AG09309 (cell line): ENCODE results near the gene MREG.

Source experiments
- DNase-seq: peaks from one replicate; pipeline ENCODE4 v3.0.0-alpha.2; 2010; ENCODE audit warnings: low read depth
- H3K4me3 ChIP-seq: 2 replicates; pipeline ENCODE4 v1.5.1; 2011; ENCODE audit warnings: mild to moderate bottlenecking, low read depth, low read length, moderate library complexity; ENCODE audit not compliant: control insufficient read depth
- CTCF ChIP-seq: IDR thresholded peaks from 2 replicates; pipeline ENCODE4 v1.5.1; 2011; ENCODE audit warnings: mild to moderate bottlenecking, low read depth, low read length, inconsistent platforms; ENCODE audit not compliant: insufficient read depth, control insufficient read depth; ENCODE audit errors: missing control alignments

Gene MREG

GRCh38 chr2:215896921-215897320, 116.4 kb downstream of the MREG start:
- no peak overlapping the region for H3K4me3 ChIP-seq
- no peak for DNase-seq
- no peak for TF ChIP-seq CTCF

- no peak overlapping the region for H3K4me3 ChIP-seq
- DNase-seq, result no peak
- no peak for TF ChIP-seq CTCF
Observed at GRCh38 chr2:215895330-215895729, 118.0 kb downstream of the MREG start.
